ENCODE data around the gene MPRIP.

The MPRIP gene

GRCh38 chr17:17072546-17072945 is 30.3 kb downstream of the MPRIP start:
- DNase-seq: no peak

DNA sequence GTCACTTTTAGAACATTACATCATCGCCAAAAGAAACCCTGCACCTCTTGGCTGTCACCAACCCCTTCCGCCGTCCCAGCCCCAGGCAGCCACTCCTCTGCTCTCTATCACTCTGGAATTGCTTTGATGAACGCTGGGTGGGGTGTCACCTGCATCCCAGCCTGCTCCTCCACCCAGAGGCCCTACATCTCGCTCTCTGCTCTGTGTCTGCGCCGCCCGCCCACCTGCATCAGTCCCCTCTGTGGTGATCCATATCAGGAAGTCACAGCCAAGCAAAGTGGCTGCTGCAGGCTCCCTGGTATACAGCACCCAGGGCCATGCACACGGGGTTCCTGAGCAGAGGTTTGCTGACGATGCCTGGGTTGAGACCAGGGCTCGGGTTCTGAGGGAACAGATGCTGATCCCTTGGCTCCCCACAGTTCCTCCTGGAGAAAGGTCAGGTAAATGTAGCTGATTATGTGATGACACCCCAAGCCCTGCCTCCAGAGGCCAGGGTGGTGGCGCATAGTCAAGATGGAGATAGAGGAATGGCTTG is 30.8 kb downstream of the MPRIP start:
- DNase-seq: no peak

GRCh38 chr17:17073581-17074403 is 31.5 kb downstream of the MPRIP start:
- no peak for DNase-seq

- no peak for DNase-seq
Measured at GRCh38 chr17:17075125-17075781, 33.0 kb downstream of the MPRIP start.

GRCh38 chr17:17076066-17076465 is 33.8 kb downstream of the MPRIP start:
- no peak for DNase-seq

GRCh38 chr17:17077101-17077500 is 34.8 kb downstream of the MPRIP start:
- DNase-seq: no peak

DNA sequence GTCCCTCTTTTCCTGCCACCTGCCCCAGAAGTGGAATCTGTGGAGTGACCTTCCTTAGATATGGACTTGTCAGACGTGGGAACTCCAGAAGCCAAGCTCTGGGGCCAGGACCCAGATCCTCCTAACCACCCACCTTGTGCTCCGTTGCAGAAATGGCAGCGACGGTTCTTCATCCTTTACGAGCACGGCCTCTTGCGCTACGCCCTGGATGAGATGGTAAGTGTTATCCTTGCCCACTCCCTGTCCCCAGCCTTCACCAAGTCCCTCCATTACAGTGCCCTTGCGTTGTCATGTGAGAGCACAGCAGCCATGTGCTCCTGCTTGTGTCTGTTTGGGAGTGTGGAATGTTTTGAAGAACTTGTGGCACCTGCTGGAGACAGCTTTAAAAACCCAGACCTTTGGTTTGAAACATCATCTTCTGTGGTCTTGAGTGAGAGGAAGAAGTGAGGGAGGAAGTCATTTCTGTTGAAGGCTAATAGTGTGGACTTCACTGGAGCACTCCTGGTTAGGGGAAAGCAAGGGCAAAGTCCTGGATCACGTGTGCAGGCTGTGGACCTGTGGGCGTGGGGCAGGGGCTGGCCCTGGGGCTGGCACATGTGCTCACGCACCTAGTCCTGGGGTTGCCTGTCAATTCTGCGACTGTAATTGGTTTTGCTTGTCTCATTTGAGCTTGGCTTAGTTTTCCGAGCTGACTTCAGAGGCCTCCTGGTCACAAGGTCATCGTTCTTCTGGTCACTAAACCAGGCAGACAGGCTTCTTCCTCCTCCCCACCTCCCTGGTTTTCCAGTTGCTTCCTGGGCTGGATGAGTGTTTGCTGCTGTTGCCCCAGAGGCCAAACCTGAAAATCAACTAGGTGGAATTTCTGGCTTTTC is 35.8 kb downstream of the MPRIP start:
- no peak for DNase-seq

- no peak for DNase-seq
Measured at GRCh38 chr17:17078832-17079231, 36.6 kb downstream of the MPRIP start.

GRCh38 chr17:17079336-17079735 is 37.1 kb downstream of the MPRIP start:
- no peak for DNase-seq

GRCh38 chr17:17079761-17080160 is 37.5 kb downstream of the MPRIP start:
- no peak for DNase-seq

GRCh38 chr17:17080181-17080631 is 37.9 kb downstream of the MPRIP start:
- DNase-seq: no peak

DNA sequence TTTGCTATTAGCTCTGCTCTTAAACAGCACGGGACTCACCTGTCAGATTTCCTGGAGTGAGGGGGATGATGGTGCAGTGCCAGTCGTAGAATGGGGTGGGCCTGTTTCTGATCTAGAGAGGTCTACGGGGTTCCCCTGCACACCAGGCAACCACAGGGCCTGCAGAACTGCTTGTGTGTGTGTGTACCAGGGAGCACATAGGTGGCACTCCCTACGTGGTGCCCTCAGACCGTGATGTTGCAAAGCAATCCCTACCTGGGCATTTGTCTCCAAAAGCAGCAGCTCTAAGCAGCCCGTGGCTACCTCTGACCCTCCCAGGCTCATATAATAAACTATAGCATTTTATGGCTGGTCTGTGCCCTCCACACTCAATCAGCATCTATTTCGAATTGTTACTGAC is 38.5 kb downstream of the MPRIP start:
- no peak for DNase-seq

- no peak for DNase-seq
Measured at GRCh38 chr17:17081304-17081940, 39.2 kb downstream of the MPRIP start.

DNA sequence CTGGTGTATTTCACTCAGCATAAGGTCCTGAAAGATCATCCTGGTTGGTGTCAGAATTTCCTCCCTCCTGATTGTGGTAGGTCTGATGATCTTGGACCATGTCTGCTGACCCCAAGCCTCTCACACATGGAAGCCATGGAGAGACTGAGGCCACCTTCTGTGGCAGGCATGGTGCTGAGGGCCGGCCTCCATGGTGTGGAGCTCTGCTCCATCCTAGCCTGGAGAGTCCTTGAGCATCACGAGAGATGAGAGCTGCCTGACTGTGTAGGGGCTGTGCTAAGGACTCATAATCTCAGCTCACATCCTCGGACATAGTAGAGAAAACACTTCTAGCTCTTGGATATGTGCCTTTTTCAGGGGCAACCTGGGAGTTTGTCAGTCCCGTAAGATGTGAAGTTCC is 40.6 kb downstream of the MPRIP start:
- DNase-seq: no peak

DNA sequence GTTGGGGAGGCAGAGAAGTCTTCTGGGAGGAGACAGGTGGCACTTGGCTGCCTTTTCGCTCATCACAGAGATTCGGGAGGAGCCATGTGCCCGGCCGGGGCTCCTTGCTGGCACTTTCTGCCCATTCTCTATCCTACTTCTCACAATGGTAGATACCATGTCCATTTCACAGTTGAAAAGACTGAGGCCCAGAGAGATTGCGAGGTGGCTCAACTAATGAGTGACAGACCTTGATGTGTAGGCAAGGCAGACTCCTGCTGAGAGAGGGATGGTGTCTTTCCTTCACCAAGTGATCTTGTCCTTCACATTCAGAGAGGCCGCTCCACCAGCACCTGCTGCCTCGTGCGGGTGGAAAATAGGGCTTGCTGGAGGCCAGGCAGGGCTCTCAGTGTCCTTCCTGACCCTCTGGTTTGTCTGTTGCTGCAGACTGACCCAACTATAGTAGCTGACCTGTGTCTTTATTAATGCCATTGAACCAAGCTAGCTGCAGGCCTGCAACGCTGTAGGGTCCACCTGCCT is 42.1 kb downstream of the MPRIP start:
- DNase-seq: no peak

DNA sequence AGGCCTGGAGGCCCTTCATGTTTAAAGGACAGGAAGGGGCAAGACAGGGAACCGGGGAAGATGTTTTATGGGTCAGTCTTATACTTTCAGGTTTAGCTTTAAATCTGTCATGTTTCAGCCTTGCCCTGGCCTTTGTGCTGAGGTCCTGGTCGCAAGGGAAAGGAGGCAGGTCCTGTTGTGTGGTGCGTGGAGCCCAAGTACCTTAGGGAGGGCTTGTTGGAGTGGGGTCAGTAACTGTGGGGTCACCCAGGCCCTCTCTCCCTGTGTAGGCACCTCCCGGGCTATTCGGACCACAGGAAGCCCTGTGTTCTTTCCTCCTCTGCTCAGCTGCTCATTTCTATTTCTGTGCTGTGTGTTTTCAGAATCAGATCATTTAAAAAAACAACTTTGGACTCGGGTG is 42.7 kb downstream of the MPRIP start:
- DNase-seq: no peak

GRCh38 chr17:17086585-17086984 is 44.3 kb downstream of the MPRIP start:
- DNase-seq: no peak

DNA sequence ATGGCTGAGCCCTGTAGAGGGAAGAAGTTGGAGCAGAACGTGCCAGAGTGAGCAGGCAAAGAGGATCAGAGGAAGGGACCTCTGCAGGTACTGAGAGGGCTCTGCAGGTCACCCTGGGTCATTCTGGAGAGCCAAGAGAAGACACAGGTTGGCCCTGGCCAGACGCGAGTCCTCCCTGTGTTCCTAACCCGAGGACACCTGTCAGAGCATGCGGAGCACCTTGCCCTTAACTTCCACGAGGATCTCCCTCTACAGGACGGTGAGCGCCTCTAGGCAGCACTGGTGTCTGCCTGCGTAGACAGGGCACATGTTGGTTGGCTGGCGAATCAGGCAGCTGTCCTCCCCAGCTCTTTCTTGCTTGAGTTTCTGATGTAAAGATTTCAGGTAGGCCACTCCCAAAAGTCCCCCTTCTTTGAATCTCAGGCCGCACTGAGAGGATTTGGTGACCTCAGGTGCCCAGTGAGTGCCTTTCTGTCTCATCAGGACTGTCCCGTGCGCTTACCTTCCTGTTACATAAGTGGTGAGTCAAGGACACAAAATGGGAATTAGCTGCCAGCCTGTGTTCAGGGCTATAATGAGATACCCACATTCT is 45.3 kb downstream of the MPRIP start:
- DNase-seq: no peak

- DNase-seq: no peak
Measured at GRCh38 chr17:17088086-17088485, 45.8 kb downstream of the MPRIP start.

DNA sequence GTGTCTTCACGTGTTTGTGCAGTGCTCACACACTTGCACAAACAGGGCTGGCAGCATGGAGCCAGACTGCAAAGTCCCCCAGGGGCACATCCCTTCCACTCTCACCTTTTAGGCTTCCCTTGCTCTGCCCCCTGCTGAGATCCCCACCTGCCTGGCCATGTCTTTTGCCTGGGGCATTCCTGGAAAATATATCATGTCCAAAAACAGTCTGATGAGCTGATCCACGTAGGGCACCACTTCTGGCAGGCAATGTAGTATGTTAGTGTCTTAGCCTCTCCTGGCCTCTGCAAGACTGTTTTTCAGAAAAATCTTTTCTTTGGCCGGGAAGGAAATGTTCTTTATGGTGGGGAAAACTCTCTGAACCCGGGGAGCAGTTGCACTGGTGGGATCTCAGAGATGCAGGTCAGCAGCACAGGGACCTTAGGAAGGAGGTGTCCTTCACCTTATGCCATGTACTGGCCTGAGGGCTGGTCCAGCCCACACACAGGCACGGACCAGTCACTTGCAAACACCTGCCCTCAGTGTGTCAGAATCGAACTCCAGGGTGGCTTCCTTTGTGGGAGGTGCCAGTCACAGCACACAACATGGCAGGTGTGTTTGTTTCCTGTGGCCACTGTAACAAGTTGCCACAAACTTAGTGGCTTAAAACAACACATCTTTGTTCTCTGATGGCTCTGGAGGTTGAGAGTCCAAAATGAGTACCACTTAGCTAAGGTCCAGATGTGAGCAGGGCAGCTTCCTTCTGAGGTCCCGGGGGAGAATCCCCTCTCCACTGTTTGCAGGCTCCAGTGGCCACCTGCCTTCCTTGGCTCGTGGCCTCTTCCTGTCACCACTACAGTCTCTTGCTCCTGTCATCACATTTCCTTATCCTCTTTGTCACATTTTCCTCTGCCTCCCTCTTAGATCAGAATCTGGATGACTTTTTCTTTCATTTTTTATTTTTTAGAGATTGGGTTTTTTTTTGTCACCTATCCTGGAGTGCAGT is 46.6 kb downstream of the MPRIP start:
- DNase-seq: no peak

Data from NCI-H524 treated with DMSO at 0.1 percent for 48 hours (cell line).